ENCODE data around the gene ZBTB2. TPM values are rescaled to one million over a fixed set of nuclear protein-coding genes. Genes with fewer than 3 reads are reported as not detected.
"Not testable (repeated sequence)": the region's sequence is repeated elsewhere in the genome, so short reads cannot be mapped to it uniquely, and the experiment has no call there.

ZBTB2 gene
- total RNA-seq, 1 experiment from 2014 or later, result 15.5 TPM

- no peak overlapping the region for H3K4me3 ChIP-seq (ENCODE audit: insufficient read depth, low read depth, low read length)
- no peaks in the 10 kb centered on the region for H3K36me3 ChIP-seq (replicated peaks; ENCODE audit: control insufficient read depth, insufficient read depth, low read length)
- no peak for DNase-seq
- H3K27me3 ChIP-seq (ENCODE audit: control insufficient read depth, insufficient read depth, low read length), result no peaks in the 10 kb centered on the region
Observed at GRCh38 chr6:151322570-151322969, 68.8 kb downstream of the ZBTB2 start.

GRCh38 chr6:151321438-151321837 is 69.9 kb downstream of the ZBTB2 start:
- Histone ChIP-seq H3K4me3 (ENCODE audit: insufficient read depth, low read depth, low read length) (no peak overlapping the region), H3K36me3 (replicated peaks; ENCODE audit: control insufficient read depth, insufficient read depth, low read length) (no peaks in the 10 kb centered on the region), H3K27me3 (ENCODE audit: control insufficient read depth, insufficient read depth, low read length) (no peaks in the 10 kb centered on the region)
- DNase-seq, result no peak

GRCh38 chr6:151320140-151320539 is 71.2 kb downstream of the ZBTB2 start:
- no peaks in the 10 kb centered on the region for H3K27me3 ChIP-seq (ENCODE audit: control insufficient read depth, insufficient read depth, low read length)
- H3K36me3 ChIP-seq (replicated peaks; ENCODE audit: control insufficient read depth, insufficient read depth, low read length), result no peaks in the 10 kb centered on the region
- DNase-seq, result no peak
- no peak overlapping the region for H3K4me3 ChIP-seq (ENCODE audit: insufficient read depth, low read depth, low read length)

- no peak for DNase-seq
- H3K4me3 ChIP-seq (ENCODE audit: insufficient read depth, low read depth, low read length), result no peak overlapping the region
- H3K27me3 ChIP-seq (ENCODE audit: control insufficient read depth, insufficient read depth, low read length), result no peaks in the 10 kb centered on the region
- no peaks in the 10 kb centered on the region for H3K36me3 ChIP-seq (replicated peaks; ENCODE audit: control insufficient read depth, insufficient read depth, low read length)
Observed at GRCh38 chr6:151317995-151318365, 73.4 kb downstream of the ZBTB2 start.

GRCh38 chr6:151317103-151317994 is 74.0 kb downstream of the ZBTB2 start:
- H3K36me3 ChIP-seq (replicated peaks; ENCODE audit: control insufficient read depth, insufficient read depth, low read length), result no peaks in the 10 kb centered on the region
- H3K27me3 ChIP-seq (ENCODE audit: control insufficient read depth, insufficient read depth, low read length), result no peaks in the 10 kb centered on the region
- H3K4me3 ChIP-seq (ENCODE audit: insufficient read depth, low read depth, low read length), result no peak overlapping the region
- no peak for DNase-seq

- not testable (repeated sequence) for H3K4me3 ChIP-seq (ENCODE audit: insufficient read depth, low read depth, low read length); DNase-seq; H3K27me3 ChIP-seq (ENCODE audit: control insufficient read depth, insufficient read depth, low read length); H3K36me3 ChIP-seq (replicated peaks; ENCODE audit: control insufficient read depth, insufficient read depth, low read length)
Observed at GRCh38 chr6:151315661-151316060, 75.7 kb downstream of the ZBTB2 start.

Other genes with a start within 250 kb of the ZBTB2 start
- gene AKAP12, start 151.6 kb downstream of the ZBTB2 start, total RNA-seq (2014; rRNA removed; shearing (Covaris generic)), result 33.7 and 50.7 TPM in 2 replicates
- 22.6 and 26.5 TPM in 2 replicates for gene RMND1, start 60.6 kb upstream of the ZBTB2 start, total RNA-seq (2014; rRNA removed; shearing (Covaris generic))
- gene CCDC170, start 102.5 kb upstream of the ZBTB2 start, total RNA-seq (2014; rRNA removed; shearing (Covaris generic)), result 0.11 and 0.55 TPM in 2 replicates

Measured in H7 (cell line).